ENCODE data around the gene SLC9A3.
A peak's percentile ranks its signal among the peaks of the same experiment; 100 is the strongest.

The SLC9A3 gene

GRCh38 chr5:452978-453710 is 71.1 kb downstream of the SLC9A3 start:
- no peak for ATAC-seq
- TF ChIP-seq POU6F1 (CRISPR knock-in tag; IDR thresholded peaks at IDR 0.05; ENCODE audit: borderline replicate concordance, low read depth) (no peak), ESRRG (CRISPR knock-in tag; IDR thresholded peaks at IDR 0.05) (no peak), ZC3H10 (CRISPR knock-in tag; IDR thresholded peaks at IDR 0.05) (no peak), BACH2 (CRISPR knock-in tag; IDR thresholded peaks at IDR 0.05; ENCODE audit: borderline replicate concordance) (no peak), PATZ1 (CRISPR knock-in tag; IDR thresholded peaks at IDR 0.05; ENCODE audit: borderline replicate concordance) (no peak), OSR1 (CRISPR knock-in tag; IDR thresholded peaks at IDR 0.05) (no peak), ZNF8 (CRISPR knock-in tag; IDR thresholded peaks at IDR 0.05) (no peak), ARNTL (CRISPR knock-in tag; IDR thresholded peaks at IDR 0.05; ENCODE audit: borderline replicate concordance, low read depth) (no peak), GLIS3 (CRISPR knock-in tag; IDR thresholded peaks at IDR 0.05) (no peak), CREB5 (CRISPR knock-in tag; IDR thresholded peaks at IDR 0.05; ENCODE audit: low read depth) (no peak), ISL1 (CRISPR knock-in tag; IDR thresholded peaks at IDR 0.05) (no peak), PPARA (CRISPR knock-in tag; IDR thresholded peaks at IDR 0.05; ENCODE audit: borderline replicate concordance) (no peak)

- TF ChIP-seq ZFP30 (CRISPR knock-in tag; IDR thresholded peaks at IDR 0.05) = peak; percentile 87
- no peak for TF ChIP-seq TOX (CRISPR knock-in tag; IDR thresholded peaks at IDR 0.05; ENCODE audit: borderline replicate concordance)
- ATAC-seq = no peak
Measured at GRCh38 chr5:451587-452458, 72.4 kb downstream of the SLC9A3 start.

GRCh38 chr5:449151-449550 is 75.1 kb downstream of the SLC9A3 start:
- TF ChIP-seq ZNF565 (CRISPR knock-in tag; conservative IDR thresholded peaks at IDR 0.05; ENCODE audit: low read depth) (no peak), ZFP3 (CRISPR knock-in tag; IDR thresholded peaks at IDR 0.05) (no peak), CSDC2 (CRISPR knock-in tag; IDR thresholded peaks at IDR 0.05) (no peak), CREB5 (CRISPR knock-in tag; IDR thresholded peaks at IDR 0.05; ENCODE audit: low read depth) (no peak), ISL1 (CRISPR knock-in tag; IDR thresholded peaks at IDR 0.05) (no peak), ZC3H10 (CRISPR knock-in tag; IDR thresholded peaks at IDR 0.05) (no peak)
- ATAC-seq = no peak

- TF ChIP-seq TOX (CRISPR knock-in tag; IDR thresholded peaks at IDR 0.05; ENCODE audit: borderline replicate concordance) (no peak), OSR1 (CRISPR knock-in tag; IDR thresholded peaks at IDR 0.05) (no peak), ESRRG (CRISPR knock-in tag; IDR thresholded peaks at IDR 0.05) (no peak), POU6F1 (CRISPR knock-in tag; IDR thresholded peaks at IDR 0.05; ENCODE audit: borderline replicate concordance, low read depth) (no peak), RARB (CRISPR knock-in tag; IDR thresholded peaks at IDR 0.05) (no peak), ZC3H10 (CRISPR knock-in tag; IDR thresholded peaks at IDR 0.05) (no peak), BACH2 (CRISPR knock-in tag; IDR thresholded peaks at IDR 0.05; ENCODE audit: borderline replicate concordance) (no peak), PATZ1 (CRISPR knock-in tag; IDR thresholded peaks at IDR 0.05; ENCODE audit: borderline replicate concordance) (no peak), TSHZ2 (CRISPR knock-in tag; IDR thresholded peaks at IDR 0.05) (no peak)
- ATAC-seq = no peak
Measured at GRCh38 chr5:448766-449090, 75.5 kb downstream of the SLC9A3 start.

Data from SK-N-SH treated with all-trans-retinoic acid at 6 μM for 48 hours (cell line).